ENCODE data around the gene RUBCNL. TPM values are rescaled to one million over a fixed set of nuclear protein-coding genes. Genes with fewer than 3 reads are reported as not detected.

The RUBCNL gene
- total RNA-seq, 1 donor from 2014 or later = 2.9 TPM

GRCh38 chr13:46339035-46339666 lies 47.9 kb downstream of the RUBCNL start:
- DNase-seq (no peak), ATAC-seq (peak; percentile 68)
- no peak for TF ChIP-seq CTCF (IDR thresholded peaks at IDR 0.05)
- no peaks in the 10 kb centered on the region for H3K36me3 ChIP-seq
- H3K4me1 ChIP-seq = peaks cover 9% of the 10 kb centered on the region
- H3K9me3 ChIP-seq = no peaks in the 10 kb centered on the region
- H3K4me3 ChIP-seq = no peak overlapping the region
- no peaks in the 10 kb centered on the region for H3K27me3 ChIP-seq
- intact Hi-C loops (cut with DNase I) = no loop called here
- H3K27ac ChIP-seq = no peak overlapping the region

- no peaks in the 10 kb centered on the region for H3K36me3 ChIP-seq
- DNase-seq (no peak), ATAC-seq (no peak)
- H3K27me3 ChIP-seq = no peaks in the 10 kb centered on the region
- no peak overlapping the region for H3K27ac ChIP-seq
- no peak for TF ChIP-seq CTCF (IDR thresholded peaks at IDR 0.05)
- H3K9me3 ChIP-seq = no peaks in the 10 kb centered on the region
- H3K4me3 ChIP-seq = no peak overlapping the region
- peaks cover 9% of the 10 kb centered on the region for H3K4me1 ChIP-seq
- intact Hi-C loops (cut with DNase I) = no loop called here
Measured at GRCh38 chr13:46337700-46338099, 49.4 kb downstream of the RUBCNL start.

- Histone ChIP-seq H3K27me3 (no peaks in the 10 kb centered on the region), H3K27ac (no peak overlapping the region), H3K4me3 (no peak overlapping the region), H3K4me1 (no peaks in the 10 kb centered on the region), H3K36me3 (no peaks in the 10 kb centered on the region), H3K9me3 (no peaks in the 10 kb centered on the region)
- no peak for TF ChIP-seq CTCF (IDR thresholded peaks at IDR 0.05)
- intact Hi-C loops (cut with DNase I) = no loop called here
- no peak for DNase-seq
- ATAC-seq = no peak
Measured at GRCh38 chr13:46334035-46334822, 52.8 kb downstream of the RUBCNL start.

DNA sequence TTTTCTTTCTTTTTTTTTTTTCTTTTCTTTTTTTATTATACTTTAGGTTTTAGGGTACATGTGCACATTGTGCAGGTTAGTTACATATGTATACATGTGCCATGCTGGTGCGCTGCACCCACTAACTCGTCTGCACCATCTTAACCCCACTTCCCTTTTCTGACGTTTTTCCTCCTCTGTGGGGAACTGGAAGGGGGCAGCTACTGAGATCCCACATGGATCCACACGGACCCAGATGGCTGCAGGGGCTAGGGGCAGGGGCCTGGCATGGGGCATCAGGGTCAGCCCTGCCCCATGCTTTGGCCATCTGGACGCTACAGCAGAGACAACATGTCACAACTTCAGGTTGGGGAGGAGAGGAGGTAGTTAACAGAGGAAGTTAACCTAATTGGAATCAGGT lies 54.3 kb downstream of the RUBCNL start:
- no peak for TF ChIP-seq CTCF (IDR thresholded peaks at IDR 0.05)
- no peaks in the 10 kb centered on the region for H3K36me3 ChIP-seq
- H3K27ac ChIP-seq = no peak overlapping the region
- no peaks in the 10 kb centered on the region for H3K4me1 ChIP-seq
- intact Hi-C loops (cut with DNase I) = no loop called here
- H3K9me3 ChIP-seq = no peaks in the 10 kb centered on the region
- DNase-seq (no peak), ATAC-seq (peak; percentile 39)
- H3K4me3 ChIP-seq = no peak overlapping the region
- H3K27me3 ChIP-seq = no peaks in the 10 kb centered on the region

- H3K4me1 ChIP-seq = no peaks in the 10 kb centered on the region
- H3K36me3 ChIP-seq = no peaks in the 10 kb centered on the region
- DNase-seq (no peak), ATAC-seq (no peak)
- TF ChIP-seq CTCF (IDR thresholded peaks at IDR 0.05) = no peak
- H3K27ac ChIP-seq = no peak overlapping the region
- no peaks in the 10 kb centered on the region for H3K27me3 ChIP-seq
- intact Hi-C loops (cut with DNase I) = no loop called here
- no peaks in the 10 kb centered on the region for H3K9me3 ChIP-seq
- no peak overlapping the region for H3K4me3 ChIP-seq
Measured at GRCh38 chr13:46329624-46330023, 57.4 kb downstream of the RUBCNL start.
